ENCODE data around the gene TRPM3.

The TRPM3 gene

DNA sequence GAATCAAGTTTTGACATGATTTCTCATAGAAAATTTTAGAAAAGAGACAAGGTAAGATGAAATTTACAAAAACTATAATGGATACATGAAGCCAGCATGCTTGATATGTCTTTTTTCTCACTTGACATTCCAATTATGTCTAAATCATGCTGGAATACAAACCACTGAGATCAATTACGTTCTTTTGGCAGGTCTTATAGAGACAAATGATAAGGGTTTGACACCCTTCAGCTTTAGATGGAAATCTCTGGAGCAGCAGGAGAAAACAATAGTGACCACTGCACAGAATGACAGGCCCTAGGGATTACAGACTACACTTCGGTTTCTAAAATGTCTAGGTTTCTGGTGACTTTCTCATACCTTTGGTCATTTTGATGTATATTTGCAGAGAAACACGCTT lies 342.9 kb downstream of the TRPM3 start:
- no CpG with 5 or more reads among the region's 3 CpGs for WGBS (ENCODE audit: extremely low coverage, insufficient coverage, insufficient read length)

DNA sequence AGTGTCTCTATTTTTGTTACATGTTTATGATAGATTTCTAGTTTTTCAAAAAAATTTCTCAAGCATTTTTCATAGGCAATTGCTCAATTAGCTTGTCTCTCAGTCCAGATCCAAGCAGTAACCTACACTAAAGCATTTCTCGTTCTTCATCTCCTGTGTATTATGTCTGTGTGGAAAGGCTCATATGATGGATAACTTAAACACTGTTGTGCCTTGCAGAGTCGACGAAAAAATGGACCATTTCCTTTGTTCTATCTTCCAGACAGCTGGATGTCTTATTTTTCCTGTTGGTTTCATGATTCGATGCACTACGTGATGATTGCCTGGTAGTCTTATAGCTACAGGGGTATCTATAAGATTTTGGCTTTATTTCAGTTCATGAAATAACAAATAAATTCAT lies 347.8 kb downstream of the TRPM3 start:
- Histone ChIP-seq H3K14ac (ENCODE audit: low read length) (no peak overlapping the region), H3K4me2 (ENCODE audit: low read length) (no peak overlapping the region), H3K4ac (ENCODE audit: low read depth, low read length) (no peak overlapping the region), H3K4me1 (ENCODE audit: control insufficient read depth in 1 of 2, insufficient read depth in 2 of 2, low read length in 2 of 2) (no peaks in the 10 kb centered on the region), H4K91ac (ENCODE audit: low read depth, low read length) (no peak overlapping the region), H3K27me3 (ENCODE audit: insufficient read depth, low read length) (no peaks in the 10 kb centered on the region), H3K4me3 (ENCODE audit: low read depth, low read length) (no peak overlapping the region), H2BK5ac (ENCODE audit: low read depth, low read length, poor library complexity) (no peak overlapping the region), H3K18ac (ENCODE audit: low read length) (no peak overlapping the region), H3K79me2 (ENCODE audit: control insufficient read depth, insufficient read depth, low read length, poor library complexity) (no peaks in the 10 kb centered on the region), H3K36me3 (ENCODE audit: control insufficient read depth in 1 of 2, insufficient read depth in 2 of 2, low read length in 2 of 2) (no peaks in the 10 kb centered on the region), H3K27ac (ENCODE audit: low read depth, low read length) (no peak overlapping the region), H3K9me3 (ENCODE audit: insufficient read depth, low read depth, low read length) (no peaks in the 10 kb centered on the region), H2AK5ac (ENCODE audit: low read length) (no peak overlapping the region), H2AFZ (ENCODE audit: insufficient read depth, low read length, poor library complexity) (no peak overlapping the region), H4K12ac (ENCODE audit: low read depth, low read length) (no peak overlapping the region), H2BK12ac (ENCODE audit: low read length) (no peak overlapping the region), H3K79me1 (ENCODE audit: low read length) (no peaks in the 10 kb centered on the region), H2BK120ac (ENCODE audit: insufficient read depth, low read length, poor library complexity) (no peak overlapping the region), H4K8ac (ENCODE audit: low read depth, low read length) (no peak overlapping the region), H3K9ac (ENCODE audit: low read length) (no peak overlapping the region), H3K23ac (ENCODE audit: low read length) (no peak overlapping the region)
- no peak for DNase-seq
- WGBS (ENCODE audit: extremely low coverage, insufficient coverage, insufficient read length) = no CpG with 5 or more reads among the region's 5 CpGs

More for the DNA sequence above, 342.9 kb downstream of the TRPM3 start:
- no peak overlapping the region for H2BK12ac ChIP-seq (ENCODE audit: low read length)
- no peaks in the 10 kb centered on the region for H3K36me3 ChIP-seq (ENCODE audit: control insufficient read depth in 1 of 2, insufficient read depth in 2 of 2, low read length in 2 of 2)
- no peak overlapping the region for H4K12ac ChIP-seq (ENCODE audit: low read depth, low read length)
- no peak overlapping the region for H4K8ac ChIP-seq (ENCODE audit: low read depth, low read length)
- H3K27ac ChIP-seq (ENCODE audit: low read depth, low read length) = no peak overlapping the region
- H3K79me2 ChIP-seq (ENCODE audit: control insufficient read depth, insufficient read depth, low read length, poor library complexity) = no peaks in the 10 kb centered on the region
- H3K23ac ChIP-seq (ENCODE audit: low read length) = no peak overlapping the region
- no peak overlapping the region for H4K91ac ChIP-seq (ENCODE audit: low read depth, low read length)
- H3K4me1 ChIP-seq (ENCODE audit: control insufficient read depth in 1 of 2, insufficient read depth in 2 of 2, low read length in 2 of 2) = no peaks in the 10 kb centered on the region
- H2BK5ac ChIP-seq (ENCODE audit: low read depth, low read length, poor library complexity) = no peak overlapping the region
- H2AFZ ChIP-seq (ENCODE audit: insufficient read depth, low read length, poor library complexity) = no peak overlapping the region
- no peaks in the 10 kb centered on the region for H3K79me1 ChIP-seq (ENCODE audit: low read length)
- H2AK5ac ChIP-seq (ENCODE audit: low read length) = no peak overlapping the region
- H3K14ac ChIP-seq (ENCODE audit: low read length) = no peak overlapping the region
- no peak overlapping the region for H3K4me3 ChIP-seq (ENCODE audit: low read depth, low read length)
- H3K4me2 ChIP-seq (ENCODE audit: low read length) = no peak overlapping the region
- H3K27me3 ChIP-seq (ENCODE audit: insufficient read depth, low read length) = no peaks in the 10 kb centered on the region
- no peak overlapping the region for H3K9ac ChIP-seq (ENCODE audit: low read length)
- H3K18ac ChIP-seq (ENCODE audit: low read length) = no peak overlapping the region
- no peak overlapping the region for H3K4ac ChIP-seq (ENCODE audit: low read depth, low read length)
- no peak for DNase-seq
- no peaks in the 10 kb centered on the region for H3K9me3 ChIP-seq (ENCODE audit: insufficient read depth, low read depth, low read length)
- H2BK120ac ChIP-seq (ENCODE audit: insufficient read depth, low read length, poor library complexity) = no peak overlapping the region

DNA sequence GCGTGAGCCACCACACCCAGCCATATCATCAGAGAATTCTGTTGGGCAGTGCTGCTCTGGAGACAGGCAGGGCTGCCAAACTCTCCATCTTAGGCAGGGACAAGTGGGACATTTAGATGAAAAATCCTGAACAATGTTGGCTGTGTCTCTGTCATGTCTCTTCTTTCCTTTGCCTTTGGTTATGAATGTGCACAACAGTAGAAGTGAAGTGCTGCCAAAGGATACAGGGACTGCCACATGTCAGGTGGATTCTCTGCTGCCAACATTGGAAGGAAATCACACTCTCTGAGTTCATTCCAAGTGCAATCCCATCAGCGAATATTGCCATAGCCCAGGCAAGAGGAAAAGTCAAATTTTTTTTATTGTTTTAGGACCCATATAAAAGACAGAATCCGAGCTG lies 348.8 kb downstream of the TRPM3 start:
- Histone ChIP-seq H3K4ac (ENCODE audit: low read depth, low read length) (no peak overlapping the region), H2AFZ (ENCODE audit: insufficient read depth, low read length, poor library complexity) (no peak overlapping the region), H3K23ac (ENCODE audit: low read length) (no peak overlapping the region), H2BK5ac (ENCODE audit: low read depth, low read length, poor library complexity) (no peak overlapping the region), H4K8ac (ENCODE audit: low read depth, low read length) (no peak overlapping the region), H3K79me2 (ENCODE audit: control insufficient read depth, insufficient read depth, low read length, poor library complexity) (no peaks in the 10 kb centered on the region), H3K4me1 (ENCODE audit: control insufficient read depth in 1 of 2, insufficient read depth in 2 of 2, low read length in 2 of 2) (no peaks in the 10 kb centered on the region), H3K9me3 (ENCODE audit: insufficient read depth, low read depth, low read length) (no peaks in the 10 kb centered on the region), H2BK12ac (ENCODE audit: low read length) (no peak overlapping the region), H3K4me3 (ENCODE audit: low read depth, low read length) (no peak overlapping the region), H3K27ac (ENCODE audit: low read depth, low read length) (no peak overlapping the region), H3K14ac (ENCODE audit: low read length) (no peak overlapping the region), H3K18ac (ENCODE audit: low read length) (no peak overlapping the region), H4K12ac (ENCODE audit: low read depth, low read length) (no peak overlapping the region), H2AK5ac (ENCODE audit: low read length) (no peak overlapping the region), H3K36me3 (ENCODE audit: control insufficient read depth in 1 of 2, insufficient read depth in 2 of 2, low read length in 2 of 2) (no peaks in the 10 kb centered on the region), H3K9ac (ENCODE audit: low read length) (no peak overlapping the region), H3K27me3 (ENCODE audit: insufficient read depth, low read length) (no peaks in the 10 kb centered on the region), H3K79me1 (ENCODE audit: low read length) (no peaks in the 10 kb centered on the region), H3K4me2 (ENCODE audit: low read length) (no peak overlapping the region), H4K91ac (ENCODE audit: low read depth, low read length) (no peak overlapping the region), H2BK120ac (ENCODE audit: insufficient read depth, low read length, poor library complexity) (no peak overlapping the region)
- DNase-seq = no peak
- no CpG with 5 or more reads among the region's 3 CpGs for WGBS (ENCODE audit: extremely low coverage, insufficient coverage, insufficient read length)

DNA sequence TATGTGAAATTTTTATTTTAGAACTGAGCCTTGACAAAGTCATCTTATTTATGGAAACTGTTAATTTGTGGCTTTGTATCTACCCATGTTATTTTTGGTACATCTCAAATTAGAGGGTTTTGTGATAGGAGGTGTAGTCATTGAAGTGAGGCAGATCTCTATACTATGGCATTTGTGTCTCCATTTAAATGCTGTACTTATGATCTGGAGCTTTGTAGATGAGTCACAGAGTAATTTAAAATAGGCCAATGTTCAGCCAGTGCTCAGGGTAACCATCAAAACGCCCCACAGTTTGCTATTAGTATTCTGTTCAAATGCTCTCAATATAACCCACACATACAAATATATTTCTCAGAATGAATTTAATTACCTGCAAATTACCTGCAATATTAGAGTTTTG lies 355.5 kb downstream of the TRPM3 start:
- Histone ChIP-seq H3K4me3 (ENCODE audit: low read depth, low read length) (no peak overlapping the region), H3K4me2 (ENCODE audit: low read length) (no peak overlapping the region), H4K8ac (ENCODE audit: low read depth, low read length) (no peak overlapping the region), H3K23ac (ENCODE audit: low read length) (no peak overlapping the region), H3K36me3 (ENCODE audit: control insufficient read depth in 1 of 2, insufficient read depth in 2 of 2, low read length in 2 of 2) (no peaks in the 10 kb centered on the region), H2BK120ac (ENCODE audit: insufficient read depth, low read length, poor library complexity) (no peak overlapping the region), H4K12ac (ENCODE audit: low read depth, low read length) (no peak overlapping the region), H3K14ac (ENCODE audit: low read length) (no peak overlapping the region), H3K9me3 (ENCODE audit: insufficient read depth, low read depth, low read length) (no peaks in the 10 kb centered on the region), H3K79me1 (ENCODE audit: low read length) (no peaks in the 10 kb centered on the region), H3K18ac (ENCODE audit: low read length) (no peak overlapping the region), H2AFZ (ENCODE audit: insufficient read depth, low read length, poor library complexity) (no peak overlapping the region), H2BK12ac (ENCODE audit: low read length) (no peak overlapping the region), H3K4me1 (ENCODE audit: control insufficient read depth in 1 of 2, insufficient read depth in 2 of 2, low read length in 2 of 2) (no peaks in the 10 kb centered on the region), H3K79me2 (ENCODE audit: control insufficient read depth, insufficient read depth, low read length, poor library complexity) (no peaks in the 10 kb centered on the region), H4K91ac (ENCODE audit: low read depth, low read length) (no peak overlapping the region), H3K27me3 (ENCODE audit: insufficient read depth, low read length) (no peaks in the 10 kb centered on the region), H2BK5ac (ENCODE audit: low read depth, low read length, poor library complexity) (no peak overlapping the region), H2AK5ac (ENCODE audit: low read length) (no peak overlapping the region), H3K27ac (ENCODE audit: low read depth, low read length) (no peak overlapping the region), H3K9ac (ENCODE audit: low read length) (no peak overlapping the region), H3K4ac (ENCODE audit: low read depth, low read length) (no peak overlapping the region)
- DNase-seq = no peak
- no CpG with 5 or more reads among the region's 1 CpG for WGBS (ENCODE audit: extremely low coverage, insufficient coverage, insufficient read length)
